GM21423 (cell line): ENCODE data around the gene CACUL1.

Experiments used
- ATAC-seq: cut with Tn5 transposase; IDR thresholded peaks from one replicate; pipeline ENCODE4 v1.9.1; 2021; ENCODE audit warnings: mild to moderate bottlenecking, moderate library complexity; ENCODE audit not compliant: unreplicated experiment

CACUL1 gene

DNA sequence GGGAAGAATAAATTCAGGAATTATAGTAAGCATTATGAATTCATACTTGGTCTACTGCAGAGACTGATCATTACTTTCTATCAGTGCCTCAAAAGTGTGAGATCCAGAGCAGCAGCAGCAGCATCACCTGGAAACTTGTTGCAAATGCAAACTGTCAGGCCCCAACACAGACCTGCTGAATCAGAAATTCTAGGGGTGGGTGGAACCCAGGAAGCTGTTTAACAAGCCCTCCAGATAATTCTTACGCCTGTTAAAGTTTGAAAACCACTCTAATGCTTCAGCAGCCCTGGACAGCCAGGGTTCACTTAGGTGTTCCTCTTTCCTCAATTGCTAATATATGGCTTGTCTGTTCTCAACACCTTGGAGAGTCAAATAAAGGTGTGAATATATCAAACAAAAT lies 19.5 kb downstream of the CACUL1 start:
- no peak for ATAC-seq

- no peak for ATAC-seq
Observed at GRCh38 chr10:118734475-118734874, 20.3 kb downstream of the CACUL1 start.

GRCh38 chr10:118732245-118733165 lies 22.3 kb downstream of the CACUL1 start:
- ATAC-seq = no peak

- no peak for ATAC-seq
Observed at GRCh38 chr10:118730756-118731456, 23.9 kb downstream of the CACUL1 start.

DNA sequence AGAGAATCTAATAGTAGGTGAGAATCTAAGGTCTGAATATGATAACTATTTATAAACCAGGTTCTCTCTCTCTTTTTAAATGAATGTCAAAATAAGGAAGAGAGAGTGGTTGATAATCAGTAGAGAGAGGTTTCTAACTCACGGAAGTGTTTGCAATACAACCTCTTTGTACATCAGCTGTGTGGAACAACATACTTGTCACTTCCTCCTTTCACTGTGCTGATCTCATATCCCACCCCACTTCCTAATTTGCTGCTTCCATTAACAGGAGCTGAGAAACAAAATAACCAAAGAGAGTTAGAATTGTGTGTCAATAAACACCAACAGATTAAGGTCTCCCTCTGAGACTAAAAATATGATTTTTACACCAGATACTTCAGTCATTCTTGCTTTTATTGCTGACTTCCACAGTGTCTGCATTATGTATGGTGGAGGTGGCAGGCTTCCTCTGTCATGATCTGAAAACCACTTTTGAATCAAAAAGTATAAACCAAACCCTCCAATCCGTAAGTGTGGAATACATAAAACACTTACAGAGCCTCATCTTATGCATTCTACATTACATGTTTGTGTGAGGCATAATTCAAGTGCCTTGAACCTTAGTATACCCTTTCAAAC lies 25.0 kb downstream of the CACUL1 start:
- peak; percentile 93 for ATAC-seq

DNA sequence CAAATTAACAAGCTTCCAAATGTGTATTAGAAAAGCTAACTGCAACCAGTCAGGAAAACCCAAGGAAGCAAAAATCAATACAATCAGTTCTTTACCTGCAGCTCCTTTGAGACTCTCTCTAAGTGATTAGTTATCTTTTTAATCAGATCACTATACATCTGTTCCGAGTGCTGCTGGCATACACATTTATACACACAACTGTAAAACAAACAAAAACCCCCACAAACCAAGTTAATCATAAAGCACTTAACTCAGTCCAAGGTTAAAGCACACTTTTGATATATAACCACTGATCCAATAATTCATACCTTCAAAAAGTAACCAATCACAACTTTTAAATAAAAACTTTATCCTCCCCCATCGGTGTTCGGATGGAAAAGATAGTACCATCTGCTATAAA lies 25.6 kb downstream of the CACUL1 start:
- peak; percentile 5 for ATAC-seq

GRCh38 chr10:118725886-118726500 lies 28.8 kb downstream of the CACUL1 start:
- no peak for ATAC-seq

- no peak for ATAC-seq
Observed at GRCh38 chr10:118723466-118723865, 31.3 kb downstream of the CACUL1 start.

DNA sequence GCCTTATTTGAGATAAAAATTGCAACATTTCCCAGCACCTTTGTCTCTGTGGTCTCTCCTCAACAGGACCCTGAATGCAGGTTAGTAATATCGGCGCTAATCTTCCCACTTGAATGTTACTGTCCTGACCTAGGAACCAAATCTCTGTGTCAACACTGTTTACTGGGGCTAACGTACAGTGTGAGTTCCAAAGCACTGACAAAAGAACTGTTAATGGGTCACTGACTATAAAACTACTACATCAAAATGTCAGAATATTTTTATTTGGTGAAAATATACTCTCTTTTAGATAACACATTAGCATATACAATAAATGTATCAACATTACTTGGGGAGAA lies 33.3 kb downstream of the CACUL1 start:
- ATAC-seq = no peak

DNA sequence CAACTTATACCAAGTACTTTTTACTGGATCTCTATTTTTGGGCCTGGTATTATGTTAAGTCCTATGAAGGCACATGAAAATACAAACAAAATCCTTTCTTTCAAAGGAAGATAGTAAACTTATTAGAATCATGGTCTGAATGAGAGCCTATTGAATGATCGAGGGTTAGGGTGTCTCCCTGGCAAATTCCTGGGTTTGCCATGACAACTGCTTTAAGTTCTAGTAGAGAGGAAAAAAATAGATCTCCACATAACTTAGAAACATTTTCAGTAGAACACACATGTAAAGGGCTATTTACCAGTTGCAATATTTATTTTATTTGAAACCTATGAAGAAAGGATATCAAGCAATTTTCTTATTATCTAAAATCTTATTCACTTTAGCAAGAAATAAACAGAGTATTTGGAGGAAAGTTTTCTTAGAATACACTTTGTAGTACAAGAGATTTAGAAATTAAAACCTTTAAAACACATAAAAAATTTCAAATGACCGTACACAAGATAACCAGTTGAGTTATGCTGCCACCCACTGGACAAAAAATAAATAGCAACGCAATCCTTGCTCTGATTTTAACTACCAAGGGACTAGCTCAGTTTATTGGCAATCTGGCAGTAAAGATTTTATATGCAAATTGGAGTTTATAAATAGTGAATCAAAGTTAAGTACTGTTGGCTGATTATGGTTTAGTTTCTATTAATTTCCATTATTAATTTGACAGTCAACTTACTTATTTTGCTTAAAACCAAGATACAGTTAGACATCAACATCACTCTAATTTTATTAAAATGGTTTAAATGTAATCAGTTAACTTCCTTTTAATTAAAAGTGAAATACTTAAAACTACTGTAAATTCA lies 33.9 kb downstream of the CACUL1 start:
- ATAC-seq = no peak

- no peak for ATAC-seq
Observed at GRCh38 chr10:118714366-118714765, 40.4 kb downstream of the CACUL1 start.

DNA sequence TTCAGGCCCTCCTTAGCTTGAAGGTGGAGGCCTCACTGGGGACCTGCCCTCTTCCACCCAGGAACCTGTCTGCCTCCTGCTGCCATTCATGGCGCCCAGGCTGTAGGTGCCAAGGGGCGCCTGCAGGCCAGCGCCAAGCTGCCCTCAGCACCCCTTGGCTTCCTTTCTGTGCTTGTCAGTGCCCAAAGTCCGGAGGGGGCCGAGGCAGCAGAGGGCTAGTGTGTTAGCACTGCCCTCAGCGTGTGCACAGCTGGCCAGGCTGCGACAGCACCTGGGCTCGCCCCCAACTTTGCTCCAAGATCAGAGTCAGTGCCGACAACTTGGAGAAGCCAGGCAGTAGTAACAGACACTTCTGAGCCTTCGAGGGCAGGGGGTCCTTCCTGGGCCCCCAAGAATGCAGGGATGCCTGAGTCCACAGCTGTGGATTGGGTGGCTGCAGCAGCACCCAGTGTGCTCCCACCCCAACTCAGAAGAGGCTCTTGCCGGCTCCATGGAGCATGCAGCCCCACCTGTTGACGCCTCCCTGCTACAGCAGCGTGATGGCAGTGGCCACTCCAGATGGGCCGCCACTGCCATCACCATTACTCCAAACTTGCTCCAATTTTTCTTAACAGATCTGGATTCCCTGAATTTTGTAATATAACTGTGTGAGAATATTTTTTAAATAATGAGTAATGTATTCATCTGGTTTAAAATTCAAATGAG lies 41.7 kb downstream of the CACUL1 start:
- no peak for ATAC-seq

DNA sequence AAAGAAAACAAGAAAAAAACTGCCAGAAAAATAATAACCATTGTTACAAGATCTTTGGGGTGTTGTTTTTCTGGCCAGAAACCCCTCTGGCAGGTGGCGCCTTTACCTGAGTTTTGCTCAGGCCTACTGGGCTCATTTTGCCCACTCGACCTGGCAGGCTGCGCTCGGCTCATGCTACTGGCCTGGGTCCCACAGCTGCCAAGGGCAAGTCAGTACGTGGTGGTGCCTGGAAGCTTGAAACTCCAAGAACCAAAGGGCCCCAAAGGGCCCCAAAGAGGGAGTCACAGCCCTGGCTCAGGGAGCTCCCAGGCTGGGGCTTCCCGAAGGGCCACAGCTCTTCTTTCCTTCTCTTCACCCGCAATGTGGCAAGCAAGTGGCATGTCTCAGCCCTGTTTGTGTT lies 42.7 kb downstream of the CACUL1 start:
- no peak for ATAC-seq

GRCh38 chr10:118710487-118710886 lies 44.3 kb downstream of the CACUL1 start:
- no peak for ATAC-seq

DNA sequence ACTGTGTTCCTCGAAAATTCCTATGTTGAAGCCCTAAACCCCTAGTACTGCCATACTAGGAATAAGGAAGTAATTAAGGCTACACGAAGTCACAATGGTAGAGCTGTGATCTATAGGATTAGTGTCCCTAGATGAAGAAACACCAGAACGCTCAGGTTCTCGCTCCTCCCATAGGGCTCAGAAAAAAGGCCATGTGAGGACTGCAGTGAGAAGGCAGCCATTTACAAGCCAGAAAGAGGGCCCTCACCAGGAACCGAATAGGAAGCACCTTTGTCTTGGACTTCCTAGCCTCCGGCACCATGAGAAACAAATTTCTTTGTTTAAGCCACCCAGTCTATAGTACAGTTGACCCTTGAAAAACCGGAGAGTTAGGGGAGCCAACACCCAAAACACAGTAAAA lies 46.2 kb downstream of the CACUL1 start:
- ATAC-seq = no peak

- no peak for ATAC-seq
Observed at GRCh38 chr10:118704711-118705110, 50.1 kb downstream of the CACUL1 start.

DNA sequence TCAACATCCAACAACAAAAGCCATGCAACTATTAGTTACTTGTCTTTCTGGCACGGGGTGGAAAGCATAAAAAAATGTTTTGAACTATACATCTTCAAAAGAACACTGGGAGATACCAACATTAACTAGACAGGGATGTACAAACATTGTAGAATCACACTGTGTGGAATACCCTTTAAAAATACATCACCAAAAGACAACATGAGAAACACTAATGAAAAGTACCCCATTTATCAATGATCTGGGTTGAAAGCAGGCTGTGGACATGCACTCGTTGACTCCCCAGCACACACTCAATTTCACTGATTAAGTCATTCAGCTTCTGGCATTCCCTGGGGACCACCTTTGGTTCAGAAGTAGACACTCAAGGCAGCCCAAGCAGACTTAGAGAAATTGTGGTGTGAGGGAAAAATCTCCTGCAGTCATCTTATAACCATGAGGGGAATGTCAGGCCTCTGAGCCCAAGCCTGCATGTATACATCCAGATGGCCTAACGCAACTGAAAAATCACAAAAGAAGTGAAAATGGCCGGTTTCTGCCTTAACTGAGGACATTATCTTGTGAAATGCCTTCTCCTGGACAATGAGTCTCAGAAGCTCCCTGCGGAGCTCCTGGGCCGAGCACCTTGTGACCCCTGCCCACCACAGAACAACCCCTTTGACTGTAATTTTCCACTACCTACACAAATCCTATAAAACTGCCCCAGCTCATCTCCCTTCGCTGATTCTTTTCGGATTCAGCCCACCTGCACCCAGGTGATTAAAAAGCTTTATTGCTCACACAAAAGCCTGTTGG lies 53.0 kb downstream of the CACUL1 start:
- no peak for ATAC-seq

DNA sequence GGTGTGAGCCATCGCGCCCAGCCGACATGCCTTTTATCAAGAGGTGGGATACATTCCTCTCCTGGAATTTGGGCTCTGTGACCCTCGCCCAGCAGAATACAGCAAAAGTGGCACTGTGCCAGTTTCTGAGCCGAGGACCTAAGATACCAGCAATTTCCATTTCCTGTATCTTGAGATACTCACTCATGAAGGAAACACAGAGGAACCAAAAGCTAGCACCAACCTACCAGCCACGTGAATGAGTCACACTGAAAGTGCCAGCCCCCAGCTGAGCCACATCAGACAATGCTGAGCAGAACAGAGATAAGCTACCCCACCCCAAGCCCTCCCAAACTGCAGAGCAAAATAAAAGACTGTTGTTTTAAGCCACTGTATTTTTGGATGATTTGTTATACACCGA lies 56.3 kb downstream of the CACUL1 start:
- ATAC-seq = peak; percentile 97

- ATAC-seq = no peak
Observed at GRCh38 chr10:118694848-118695247, 59.9 kb downstream of the CACUL1 start.
